ENCODE results near the gene TCAF1. TPM values are rescaled to one million over a fixed set of nuclear protein-coding genes. Genes with fewer than 3 reads are reported as not detected.

The TCAF1 gene
- total RNA-seq, 2 experiments from 2014 or later, result 16.5 to 17.7 TPM

DNA sequence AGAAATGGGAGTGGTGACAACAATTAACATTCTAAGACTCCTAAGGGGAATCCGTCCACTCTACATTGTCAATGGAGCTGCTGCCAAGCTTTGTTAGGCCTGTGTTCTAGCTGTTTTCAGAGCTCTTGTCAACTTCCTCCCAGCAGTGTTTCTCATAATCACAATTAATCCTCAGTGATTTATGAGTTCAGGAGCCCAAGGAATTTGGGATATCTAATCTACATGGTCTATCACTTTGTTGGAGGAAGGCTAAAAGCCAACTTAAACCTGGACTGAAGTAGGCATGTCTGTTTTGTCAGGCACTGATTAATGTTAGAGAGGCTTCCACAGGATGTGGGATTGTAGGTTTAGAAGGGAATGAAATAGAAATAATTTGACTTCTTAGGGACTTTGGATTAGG, 22.9 kb upstream of the TCAF1 start:
- no peak overlapping the region for H3K27ac Mint-ChIP-seq
- no peak for DNase-seq

DNA sequence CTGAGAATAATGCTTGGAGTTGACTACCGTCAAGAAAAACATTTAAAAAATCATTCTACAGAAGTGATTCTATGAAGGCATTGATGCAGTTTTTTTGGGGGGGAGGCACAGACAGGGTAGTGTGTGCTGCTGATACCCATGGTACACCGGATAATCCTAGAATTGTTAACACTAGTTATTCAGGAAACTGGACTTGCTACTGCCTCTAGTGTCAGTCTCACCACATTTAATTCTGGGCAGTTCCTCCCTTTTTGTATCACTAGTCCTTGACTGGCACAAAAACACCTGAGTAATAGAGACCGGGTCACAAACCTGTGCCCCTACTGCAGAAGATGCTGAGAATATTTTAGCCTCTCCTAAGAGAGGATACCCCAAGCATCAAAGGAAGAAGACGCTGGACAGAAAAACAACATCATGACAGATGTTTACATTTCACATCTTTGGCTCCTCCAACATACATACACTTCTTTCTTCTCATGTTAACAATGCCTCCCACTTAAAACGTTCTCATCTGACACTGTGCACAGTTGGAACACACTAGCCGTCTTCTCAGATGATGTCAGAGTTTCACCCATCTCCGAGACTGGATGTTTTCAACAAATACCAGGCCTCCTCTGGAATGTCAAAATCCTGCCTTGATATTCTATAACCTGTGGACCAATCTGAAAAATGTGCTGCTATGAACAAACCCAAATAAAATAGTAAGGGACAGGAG, 13.1 kb upstream of the TCAF1 start:
- Mint-ChIP-seq H3K27ac (no peak overlapping the region), H3K36me3 (ENCODE audit: low read depth) (no peaks in the 10 kb centered on the region), H3K4me3 (no peak overlapping the region), H3K4me1 (peaks cover 4% of the 10 kb centered on the region), H3K9me3 (ENCODE audit: low read depth) (no peaks in the 10 kb centered on the region), H3K27me3 (peaks cover 13% of the 10 kb centered on the region)
- POLR2A ChIA-PET, result no interaction called here
- no peak for ATAC-seq
- CTCF ChIA-PET, result no interaction called here
- DNase-seq, result no peak
- intact Hi-C loops (cut with DNase I, micrococcal nuclease), result loop anchor here in 1 of 2 experiments (5.0 kb wide), 1 partner anchor 62 kb away; no protein-coding TSS in a partner anchor

More for the DNA sequence above, 22.9 kb upstream of the TCAF1 start:
- ChIA-PET CTCF (interaction anchor here (0.8 kb wide), 1 partner anchor 9 kb away, joined by 3 read pairs; no protein-coding TSS in a partner anchor), POLR2A (no interaction called here)
- Mint-ChIP-seq H3K4me1 (peaks cover 9% of the 10 kb centered on the region), H3K4me3 (no peak overlapping the region), H3K36me3 (ENCODE audit: low read depth) (no peaks in the 10 kb centered on the region), H3K27me3 (peaks cover 23% of the 10 kb centered on the region), H3K9me3 (ENCODE audit: low read depth) (no peaks in the 10 kb centered on the region)
- no peak for ATAC-seq
- intact Hi-C loops (cut with DNase I, micrococcal nuclease), result loop anchor here in 1 of 2 experiments (5.0 kb wide), 1 partner anchor 52 kb away; no protein-coding TSS in a partner anchor

DNA sequence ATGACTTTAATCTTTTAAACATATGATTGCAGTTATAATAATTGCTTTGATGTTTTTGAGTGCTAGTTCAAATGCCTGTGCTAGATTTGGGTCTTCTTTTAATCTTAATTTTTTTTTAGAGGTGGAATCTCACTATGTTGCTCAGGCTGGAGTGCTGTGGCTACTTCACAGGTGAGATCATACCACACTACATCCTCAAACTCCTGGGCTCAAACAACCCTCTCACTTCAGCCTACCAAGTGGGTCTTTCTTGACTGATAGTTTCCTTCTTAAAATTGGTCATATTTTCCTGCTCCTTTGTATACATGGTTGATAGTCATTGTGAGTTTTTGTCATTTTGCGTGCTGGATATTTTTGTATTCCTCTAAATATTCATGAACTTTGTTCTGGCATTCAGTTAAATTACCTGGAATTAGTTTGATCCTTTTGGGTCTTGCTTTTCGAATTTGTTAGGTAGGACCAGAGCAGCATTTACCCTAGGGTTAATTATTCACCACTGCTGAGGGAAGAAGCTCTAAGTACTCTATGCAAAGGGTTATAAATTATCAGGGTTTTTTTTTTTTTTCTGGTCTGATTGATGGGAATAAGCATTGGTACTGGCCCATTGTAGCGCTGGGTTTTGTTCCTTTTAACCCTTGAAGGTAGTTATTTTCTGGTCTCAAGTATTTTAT, 12.1 kb upstream of the TCAF1 start:
- peaks cover 4% of the 10 kb centered on the region for H3K4me1 Mint-ChIP-seq
- intact Hi-C loops (cut with DNase I, micrococcal nuclease), result no loop called here
- CTCF ChIA-PET, result interaction anchor here (0.6 kb wide), 1 partner anchor 55 kb away, joined by 3 read pairs; no protein-coding TSS in a partner anchor
- no peaks in the 10 kb centered on the region for H3K36me3 Mint-ChIP-seq (ENCODE audit: low read depth)
- POLR2A ChIA-PET, result no interaction called here
- H3K27ac Mint-ChIP-seq, result no peak overlapping the region
- H3K4me3 Mint-ChIP-seq, result no peak overlapping the region
- H3K9me3 Mint-ChIP-seq (ENCODE audit: low read depth), result no peaks in the 10 kb centered on the region
- ATAC-seq (no peak), DNase-seq (no peak)
- peaks cover 9% of the 10 kb centered on the region for H3K27me3 Mint-ChIP-seq

DNA sequence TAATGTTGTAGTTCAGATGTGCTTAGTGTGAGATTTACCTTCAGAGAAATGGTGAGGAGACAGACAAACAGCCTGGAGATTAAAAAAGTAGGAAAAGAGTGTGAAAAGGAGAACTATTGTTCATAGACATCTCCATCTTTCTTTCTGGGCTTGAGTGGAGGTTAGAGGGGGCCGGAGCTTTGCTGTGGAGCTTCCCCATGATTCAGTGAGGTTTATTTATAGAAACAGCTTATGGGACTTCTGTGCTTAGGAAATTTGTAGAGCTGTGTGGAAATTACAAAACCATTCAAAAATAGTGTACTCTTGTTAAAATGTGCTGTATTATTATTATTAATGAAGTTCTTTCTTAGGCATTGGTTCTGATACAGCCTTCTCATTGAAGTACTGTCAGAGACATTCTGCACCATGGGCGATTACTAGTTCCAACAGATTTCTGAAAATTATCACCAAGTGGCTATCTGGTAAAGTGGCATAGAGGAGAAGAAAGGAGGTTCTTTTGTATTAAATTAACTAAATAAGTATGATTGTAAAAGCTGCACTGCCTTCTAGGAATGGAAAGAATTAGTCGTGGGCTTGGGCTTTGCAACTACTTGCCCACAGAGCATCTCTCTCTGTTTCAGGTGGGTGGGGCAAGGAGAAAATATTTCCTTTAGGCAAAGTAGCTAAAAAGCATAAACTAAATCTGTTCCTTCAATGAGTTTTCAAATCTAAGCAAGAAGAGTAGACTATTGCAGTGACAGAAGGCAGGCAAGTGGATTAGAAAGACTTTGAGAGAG, 8.7 kb upstream of the TCAF1 start:
- H3K4me3 Mint-ChIP-seq, result no peak overlapping the region
- no peaks in the 10 kb centered on the region for H3K36me3 Mint-ChIP-seq (ENCODE audit: low read depth)
- ChIA-PET POLR2A (no interaction called here), CTCF (interaction anchor here (0.8 to 2.5 kb wide), 3 partner anchors 9 to 215 kb away, joined by 3 to 16 read pairs (median 3); partner anchors contain the start of gene TCAF1)
- peaks cover 4% of the 10 kb centered on the region for H3K4me1 Mint-ChIP-seq
- H3K9me3 Mint-ChIP-seq (ENCODE audit: low read depth), result no peaks in the 10 kb centered on the region
- H3K27ac Mint-ChIP-seq, result no peak overlapping the region
- ATAC-seq (no peak), DNase-seq (no peak)
- peaks cover 3% of the 10 kb centered on the region for H3K27me3 Mint-ChIP-seq
- intact Hi-C loops (cut with DNase I, micrococcal nuclease), result no loop called here

DNA sequence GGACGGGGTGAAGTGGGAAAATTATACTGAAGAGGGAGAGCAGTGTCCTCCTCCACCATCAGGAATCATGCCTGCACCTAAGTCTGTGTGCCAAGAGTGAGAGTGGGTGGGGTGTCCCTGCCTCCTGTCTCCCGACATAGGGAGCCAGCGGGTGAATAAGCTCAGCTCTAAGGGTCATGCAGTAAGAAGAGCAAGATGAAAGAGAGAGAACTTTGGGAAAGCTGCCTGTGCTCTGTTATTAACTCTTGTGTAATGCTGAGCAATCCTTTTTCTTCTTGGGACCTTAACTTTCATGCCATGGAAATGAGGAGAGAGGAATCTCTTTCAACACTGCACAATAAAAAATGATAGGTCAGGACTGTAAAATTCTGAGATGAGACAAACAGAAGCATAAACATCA, 7.9 kb upstream of the TCAF1 start:
- peaks cover 4% of the 10 kb centered on the region for H3K4me1 Mint-ChIP-seq

DNA sequence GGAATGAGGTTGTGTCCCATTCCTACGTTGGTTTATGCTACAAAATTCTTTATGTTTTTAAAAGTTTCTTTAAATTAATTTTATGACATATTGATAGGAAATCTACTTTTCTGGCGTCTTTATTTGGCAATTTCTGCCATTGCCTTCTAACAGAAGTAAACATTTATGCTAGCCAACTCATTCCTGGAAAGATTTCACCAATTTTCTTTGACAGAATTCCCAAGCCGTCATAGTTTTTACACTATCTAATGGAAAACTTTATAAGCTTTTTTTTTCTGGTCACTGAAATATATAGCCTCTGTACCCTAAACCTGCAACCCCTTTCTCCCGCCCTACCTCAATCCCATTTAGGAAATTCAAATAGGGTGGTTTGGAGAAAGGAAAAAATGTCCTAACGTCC, 6.1 kb upstream of the TCAF1 start:
- CTCF ChIA-PET, result no interaction called here
- no peaks in the 10 kb centered on the region for H3K36me3 Mint-ChIP-seq (ENCODE audit: low read depth)

More for the DNA sequence above, 7.9 kb upstream of the TCAF1 start:
- ChIA-PET CTCF (interaction anchor here (2.5 kb wide), 1 partner anchor 9 kb away, joined by 16 read pairs; the partner anchor contains the start of gene TCAF1), POLR2A (no interaction called here)
- Mint-ChIP-seq H3K36me3 (ENCODE audit: low read depth) (no peaks in the 10 kb centered on the region), H3K4me3 (no peak overlapping the region), H3K9me3 (ENCODE audit: low read depth) (no peaks in the 10 kb centered on the region), H3K27ac (no peak overlapping the region), H3K27me3 (no peaks in the 10 kb centered on the region)
- DNase-seq (no peak), ATAC-seq (no peak)
- intact Hi-C loops (cut with DNase I, micrococcal nuclease), result loop anchor here in 1 of 2 experiments (10.0 kb wide), 1 partner anchor 215 kb away; the partner anchor contains the start of gene OR2A14

DNA sequence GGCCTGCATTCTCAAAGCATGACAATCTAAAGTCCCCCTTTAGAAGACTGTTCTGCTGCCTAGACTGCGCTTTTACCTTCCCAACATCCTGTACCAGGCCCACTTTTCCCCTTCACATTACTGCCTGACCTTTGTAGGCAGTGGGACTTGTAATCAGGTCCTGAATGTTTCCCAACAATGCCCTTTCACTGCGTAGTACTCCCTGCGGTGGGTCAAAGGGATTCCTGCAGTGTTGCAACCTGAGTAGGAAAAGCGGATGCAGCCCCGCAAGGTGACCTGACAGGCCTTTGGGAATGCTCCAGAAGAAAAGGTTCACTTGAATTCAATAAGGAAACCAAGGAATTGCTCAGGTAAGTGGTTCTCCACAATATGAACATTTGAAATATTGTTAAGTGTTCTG, 4.9 kb upstream of the TCAF1 start:
- Mint-ChIP-seq H3K27me3 (no peaks in the 10 kb centered on the region), H3K4me3 (no peak overlapping the region), H3K36me3 (ENCODE audit: low read depth) (no peaks in the 10 kb centered on the region), H3K27ac (no peak overlapping the region), H3K9me3 (ENCODE audit: low read depth) (no peaks in the 10 kb centered on the region), H3K4me1 (peaks cover 10% of the 10 kb centered on the region)
- intact Hi-C loops (cut with DNase I, micrococcal nuclease), result loop anchor here in 1 of 2 experiments (10.0 kb wide), 1 partner anchor 218 kb away; the partner anchor contains the start of gene OR2A14
- ChIA-PET POLR2A (no interaction called here), CTCF (no interaction called here)
- ATAC-seq (no peak), DNase-seq (no peak)

More for the DNA sequence above, 6.1 kb upstream of the TCAF1 start:
- H3K27me3 Mint-ChIP-seq, result no peaks in the 10 kb centered on the region
- DNase-seq, result no peak
- POLR2A ChIA-PET, result no interaction called here
- H3K4me1 Mint-ChIP-seq, result peaks cover 4% of the 10 kb centered on the region
- no peak overlapping the region for H3K4me3 Mint-ChIP-seq
- ATAC-seq, result no peak
- no peaks in the 10 kb centered on the region for H3K9me3 Mint-ChIP-seq (ENCODE audit: low read depth)
- H3K27ac Mint-ChIP-seq, result no peak overlapping the region
- intact Hi-C loops (cut with DNase I, micrococcal nuclease), result loop anchor here in 1 of 2 experiments (10.0 kb wide), 1 partner anchor 217 kb away; the partner anchor contains the start of gene OR2A14

DNA sequence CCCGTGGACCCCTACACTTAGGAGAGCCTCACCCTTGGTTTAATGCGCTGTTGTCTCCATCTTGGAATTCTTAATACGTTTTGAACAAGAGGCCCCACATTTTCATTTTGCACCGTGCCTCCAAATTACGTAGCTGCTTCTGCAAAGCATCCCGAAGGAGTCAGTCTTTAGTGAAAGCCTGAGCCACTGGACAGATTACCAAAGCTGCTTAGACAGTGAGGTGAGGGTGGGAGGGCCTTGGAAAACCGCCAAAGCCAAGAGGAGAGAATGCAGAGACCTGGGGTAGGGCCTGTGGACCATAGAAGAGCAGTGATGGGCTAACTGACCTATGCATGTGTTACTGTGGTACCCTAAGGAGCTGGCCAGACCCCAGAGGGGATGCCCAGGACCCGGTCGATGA, 4.2 kb upstream of the TCAF1 start:
- Mint-ChIP-seq H3K4me3 (no peak overlapping the region), H3K4me1 (peaks cover 11% of the 10 kb centered on the region), H3K36me3 (ENCODE audit: low read depth) (no peaks in the 10 kb centered on the region), H3K27ac (no peak overlapping the region), H3K27me3 (no peaks in the 10 kb centered on the region), H3K9me3 (ENCODE audit: low read depth) (no peaks in the 10 kb centered on the region)
- ChIA-PET CTCF (interaction anchor here (0.5 to 1.1 kb wide), 2 partner anchors 23 to 517 kb away, joined by 3 read pairs; no protein-coding TSS in a partner anchor), POLR2A (no interaction called here)
- no peak for DNase-seq
- no peak for ATAC-seq
- intact Hi-C loops (cut with DNase I, micrococcal nuclease), result loop anchor here in 1 of 2 experiments (10.0 kb wide), 1 partner anchor 219 kb away; the partner anchor contains the start of gene OR2A14

DNA sequence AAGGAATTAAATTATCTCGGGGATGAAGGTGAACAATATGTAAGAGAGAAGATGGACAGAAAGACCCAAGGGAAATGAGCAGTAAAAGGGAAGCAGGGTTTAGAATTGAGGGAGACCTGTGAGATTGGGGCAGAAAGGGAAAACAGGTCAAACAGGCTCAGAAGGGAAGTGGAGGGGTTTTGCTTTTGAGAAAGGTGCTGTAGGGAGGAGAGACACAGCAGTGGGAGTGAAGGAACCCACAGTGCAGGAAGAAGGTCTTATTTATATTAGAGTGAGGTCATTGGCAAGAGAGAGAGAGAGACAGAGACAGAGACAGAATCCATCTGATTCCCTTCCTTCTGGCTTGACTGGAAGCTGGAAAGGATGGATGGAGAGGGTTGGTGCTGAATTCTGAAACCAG, 3.5 kb upstream of the TCAF1 start:
- Mint-ChIP-seq H3K27ac (no peak overlapping the region), H3K36me3 (ENCODE audit: low read depth) (no peaks in the 10 kb centered on the region), H3K9me3 (ENCODE audit: low read depth) (no peaks in the 10 kb centered on the region), H3K27me3 (no peaks in the 10 kb centered on the region), H3K4me3 (no peak overlapping the region), H3K4me1 (peaks cover 13% of the 10 kb centered on the region)
- ATAC-seq (no peak), DNase-seq (no peak)
- intact Hi-C loops (cut with DNase I, micrococcal nuclease), result loop anchor here in 1 of 2 experiments (10.0 kb wide), 1 partner anchor 219 kb away; the partner anchor contains the start of gene OR2A14
- CTCF ChIA-PET, result interaction anchor here (1.1 kb wide), 1 partner anchor 24 kb away, joined by 3 read pairs; no protein-coding TSS in a partner anchor
- POLR2A ChIA-PET, result no interaction called here

DNA sequence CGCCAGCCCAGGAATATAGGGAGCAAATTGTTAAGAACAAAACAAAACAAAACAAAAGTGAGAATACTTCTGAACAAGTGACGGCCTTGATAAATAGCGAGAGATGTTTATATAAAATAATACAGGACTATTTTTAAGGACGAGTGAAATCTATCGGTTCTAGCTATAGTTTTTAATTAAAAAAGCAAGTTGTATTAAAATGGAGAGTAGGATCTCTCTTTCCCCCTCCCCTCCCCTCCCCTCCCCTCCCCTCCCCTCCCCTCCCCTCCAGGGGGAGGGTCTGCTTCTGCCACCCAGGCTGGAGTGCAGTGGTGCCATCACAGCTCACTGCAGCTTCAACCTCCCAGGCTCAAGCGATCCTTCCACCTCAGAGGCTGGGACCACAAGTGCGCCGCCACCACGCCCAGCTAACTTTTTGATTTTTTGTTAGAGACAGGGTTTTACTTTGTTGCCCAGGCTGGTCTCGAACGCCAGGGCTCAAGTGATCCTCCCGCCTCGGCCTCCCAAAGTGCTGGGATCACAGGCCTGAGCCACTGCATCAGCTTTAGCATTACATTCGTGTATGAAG, 440 bp upstream of the TCAF1 start:
- Mint-ChIP-seq H3K27ac (peak overlapping the region; percentile 91), H3K36me3 (ENCODE audit: low read depth) (no peaks in the 10 kb centered on the region), H3K9me3 (ENCODE audit: low read depth) (no peaks in the 10 kb centered on the region), H3K27me3 (no peaks in the 10 kb centered on the region), H3K4me1 (peaks cover 26% of the 10 kb centered on the region), H3K4me3 (peak overlapping the region; percentile 88)
- DNase-seq (peak; percentile 28), ATAC-seq (no peak)
- intact Hi-C loops (cut with DNase I, micrococcal nuclease), result loop anchor here (1.0 to 10.0 kb wide), 4 partner anchors 26 to 522 kb away; partner anchors contain the start of genes OR2A14 (in 1 of the 2) and ZYX (in 1 of the 2)
- ChIA-PET CTCF (interaction anchor here (0.7 to 3.6 kb wide), 12 partner anchors 9 to 687 kb away, joined by 3 to 17 read pairs (median 4); no protein-coding TSS in a partner anchor), POLR2A (interaction anchor here (0.6 to 1.4 kb wide), 3 partner anchors 10 to 29 kb away, joined by 5 to 7 read pairs (median 6); no protein-coding TSS in a partner anchor)

Measured in activated CD4-positive, alpha-beta T cell treated with anti-CD3 and anti-CD28 coated beads for 36 hours (primary cell).